Mesendoderm (in vitro differentiated cells): ENCODE data around the gene HS6ST1.

Experiments used
- DNase-seq: peaks from one replicate; pipeline ENCODE4 v3.0.0; 2013
- H2AK5ac ChIP-seq: 2 replicates; pipeline ENCODE4 v1.6.1; 2013; ENCODE audit warnings: low read length, inconsistent platforms
- H2BK120ac ChIP-seq: 2 replicates; pipeline ENCODE4 v1.6.1; 2013; ENCODE audit warnings: low read depth, mild to moderate bottlenecking, low read length, moderate library complexity, mixed read lengths
- H2BK15ac ChIP-seq: replicated peaks from 2 replicates; pipeline ENCODE4 v1.6.1; 2013; ENCODE audit warnings: low read depth, mild to moderate bottlenecking, moderate library complexity
- H2BK5ac ChIP-seq: 2 replicates; pipeline ENCODE4 v1.6.1; 2013; ENCODE audit warnings: low read length, inconsistent platforms
- H3K18ac ChIP-seq: 2 replicates; pipeline ENCODE4 v1.6.1; 2013; ENCODE audit warnings: mild to moderate bottlenecking, low read length, mixed read lengths
- H3K23ac ChIP-seq: one replicate; pipeline ENCODE4 v1.6.1; 2013; ENCODE audit warnings: low read length
- H3K27ac ChIP-seq: 2 replicates; pipeline ENCODE4 v1.5.1; 2013; ENCODE audit warnings: low read depth, mild to moderate bottlenecking, inconsistent platforms, low read length, moderate library complexity
- H3K27me3 ChIP-seq: 2 replicates; pipeline ENCODE4 v1.6.1; 2013; ENCODE audit warnings: low read length, control low read depth, mild to moderate bottlenecking, inconsistent platforms; ENCODE audit not compliant: insufficient read depth, poor library complexity
- H3K36me3 ChIP-seq: 2 replicates; pipeline ENCODE4 v1.6.1; 2013; ENCODE audit warnings: low read length, inconsistent platforms; ENCODE audit not compliant: control insufficient read depth, insufficient read depth
- H3K4ac ChIP-seq: one replicate; pipeline ENCODE4 v1.6.1; 2013; ENCODE audit warnings: low read depth, mild to moderate bottlenecking, low read length, moderate library complexity
- H3K4me1 ChIP-seq: 2 replicates; pipeline ENCODE4 v1.6.1; 2013; ENCODE audit warnings: low read depth, low read length, inconsistent platforms; ENCODE audit not compliant: control insufficient read depth
- H3K4me2 ChIP-seq: 2 replicates; pipeline ENCODE4 v1.6.1; 2013; ENCODE audit warnings: low read length
- H3K4me3 ChIP-seq: 2 replicates; pipeline ENCODE4 v1.5.1; 2013; ENCODE audit warnings: mild to moderate bottlenecking, low read length
- H3K56ac ChIP-seq: one replicate; pipeline ENCODE4 v1.6.1; 2013; ENCODE audit warnings: low read length
- H3K79me1 ChIP-seq: 2 replicates; pipeline ENCODE4 v1.6.1; 2013; ENCODE audit warnings: low read length, inconsistent platforms
- H3K79me2 ChIP-seq: 2 replicates; pipeline ENCODE4 v1.6.1; 2013; ENCODE audit warnings: mild to moderate bottlenecking, low read length; ENCODE audit not compliant: control insufficient read depth, insufficient read depth
- H3K9ac ChIP-seq: 2 replicates; pipeline ENCODE4 v1.6.1; 2013; ENCODE audit warnings: low read length, inconsistent platforms
- H4K5ac ChIP-seq: one replicate; pipeline ENCODE4 v1.6.1; 2013; ENCODE audit warnings: low read length
- H4K8ac ChIP-seq: one replicate; pipeline ENCODE4 v1.6.1; 2013; ENCODE audit warnings: low read depth, mild to moderate bottlenecking, control low read depth, low read length, moderate library complexity
- WGBS: extraction: QIAGEN DNeasy Blood & Tissue Kit; methylation state at CpG from one replicate; pipeline ENCODE4 v1.1.7; 2013; ENCODE audit warnings: low lambda C conversion rate, missing lambda C conversion rate; ENCODE audit not compliant: insufficient coverage; ENCODE audit errors: extremely low coverage; 5-methylcytosine and 5-hydroxymethylcytosine counted together

HS6ST1 gene

DNA sequence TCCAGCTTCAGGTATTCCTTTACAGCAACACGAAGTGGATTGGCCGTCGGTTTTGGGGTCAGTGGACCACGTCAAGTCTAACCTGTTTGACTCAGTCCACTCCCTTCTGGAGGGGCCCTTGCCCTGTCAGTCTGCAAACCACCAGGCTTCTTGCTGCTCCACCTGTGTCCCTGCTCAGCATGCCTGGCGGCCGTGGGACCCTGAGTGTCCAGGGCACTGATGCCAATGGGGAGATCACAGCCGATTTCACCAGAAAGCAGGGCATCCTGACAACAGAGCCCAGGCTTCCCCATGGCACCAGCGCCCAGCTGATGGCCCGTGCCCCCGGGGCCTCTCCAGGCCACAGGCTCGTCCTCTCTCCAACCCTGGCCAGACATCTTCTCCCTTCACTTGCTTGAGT is 41.2 kb upstream of the HS6ST1 start:
- Histone ChIP-seq H3K56ac (no peak overlapping the region), H3K27me3 (no peaks in the 10 kb centered on the region), H3K4me1 (peaks cover 15% of the 10 kb centered on the region)

DNA sequence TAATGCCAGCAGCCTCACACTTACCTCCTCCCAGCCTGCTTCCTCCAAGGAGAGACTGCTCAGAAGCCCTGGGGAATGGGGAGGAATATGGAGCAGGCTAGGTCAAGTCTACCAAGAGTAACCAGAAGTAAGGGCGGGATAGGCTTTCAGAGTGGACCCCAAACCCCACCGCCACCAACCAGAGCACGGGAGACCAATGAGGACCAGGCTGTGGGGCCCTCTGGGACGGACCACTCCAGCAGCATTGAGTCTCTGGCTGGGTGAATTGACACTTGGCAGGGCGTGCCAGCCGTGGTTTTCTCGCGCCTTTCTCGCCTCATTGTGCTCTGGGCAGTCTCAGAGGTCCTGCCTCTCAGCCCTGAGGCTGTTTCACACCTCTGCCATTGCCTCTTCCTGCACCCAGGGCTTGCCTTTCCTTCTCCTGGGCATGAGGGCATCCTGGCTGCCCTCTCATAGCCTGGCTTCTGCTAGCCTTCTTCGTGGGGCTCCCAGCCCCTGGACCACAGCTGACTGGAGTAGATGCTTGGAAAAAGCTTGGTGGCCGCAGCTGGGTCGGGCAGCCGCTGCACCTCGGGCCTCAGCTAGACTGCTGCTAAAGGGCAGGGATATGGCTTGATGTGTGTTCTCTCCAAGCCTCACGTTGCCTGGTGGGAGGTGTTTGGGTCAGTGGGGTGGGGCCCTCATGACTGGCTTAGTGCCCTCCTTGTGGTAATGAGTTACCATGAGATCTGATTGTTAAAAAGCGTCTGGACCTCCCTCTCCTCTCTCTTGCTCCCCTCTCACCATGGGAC is 40.5 kb upstream of the HS6ST1 start:
- Histone ChIP-seq H3K56ac (peak overlapping the region; percentile 43), H3K4me1 (peaks cover 13% of the 10 kb centered on the region), H2BK15ac (no peak overlapping the region), H3K27me3 (no peaks in the 10 kb centered on the region), H3K79me1 (no peaks in the 10 kb centered on the region), H3K9ac (no peak overlapping the region), H3K27ac (no peak overlapping the region), H2BK120ac (no peak overlapping the region), H3K18ac (no peak overlapping the region), H3K36me3 (no peaks in the 10 kb centered on the region), H3K79me2 (no peaks in the 10 kb centered on the region), H3K4me3 (no peak overlapping the region), H2AK5ac (peak overlapping the region; percentile 29), H3K23ac (peak overlapping the region; percentile 48), H3K4ac (no peak overlapping the region), H2BK5ac (no peak overlapping the region), H3K4me2 (no peak overlapping the region), H4K5ac (no peak overlapping the region), H4K8ac (no peak overlapping the region)
- no CpG with 5 or more reads among the region's 16 CpGs for WGBS
- DNase-seq, result no peak

More for the DNA sequence above, 41.2 kb upstream of the HS6ST1 start:
- Histone ChIP-seq H3K4me2 (no peak overlapping the region), H3K27ac (no peak overlapping the region), H3K23ac (no peak overlapping the region), H2BK15ac (no peak overlapping the region), H2AK5ac (no peak overlapping the region), H2BK5ac (no peak overlapping the region), H2BK120ac (no peak overlapping the region), H4K5ac (no peak overlapping the region), H3K79me2 (no peaks in the 10 kb centered on the region), H3K4ac (no peak overlapping the region), H3K9ac (no peak overlapping the region), H3K4me3 (no peak overlapping the region), H3K79me1 (no peaks in the 10 kb centered on the region), H4K8ac (no peak overlapping the region), H3K18ac (no peak overlapping the region), H3K36me3 (no peaks in the 10 kb centered on the region)
- WGBS, result no CpG with 5 or more reads among the region's 11 CpGs
- no peak for DNase-seq

DNA sequence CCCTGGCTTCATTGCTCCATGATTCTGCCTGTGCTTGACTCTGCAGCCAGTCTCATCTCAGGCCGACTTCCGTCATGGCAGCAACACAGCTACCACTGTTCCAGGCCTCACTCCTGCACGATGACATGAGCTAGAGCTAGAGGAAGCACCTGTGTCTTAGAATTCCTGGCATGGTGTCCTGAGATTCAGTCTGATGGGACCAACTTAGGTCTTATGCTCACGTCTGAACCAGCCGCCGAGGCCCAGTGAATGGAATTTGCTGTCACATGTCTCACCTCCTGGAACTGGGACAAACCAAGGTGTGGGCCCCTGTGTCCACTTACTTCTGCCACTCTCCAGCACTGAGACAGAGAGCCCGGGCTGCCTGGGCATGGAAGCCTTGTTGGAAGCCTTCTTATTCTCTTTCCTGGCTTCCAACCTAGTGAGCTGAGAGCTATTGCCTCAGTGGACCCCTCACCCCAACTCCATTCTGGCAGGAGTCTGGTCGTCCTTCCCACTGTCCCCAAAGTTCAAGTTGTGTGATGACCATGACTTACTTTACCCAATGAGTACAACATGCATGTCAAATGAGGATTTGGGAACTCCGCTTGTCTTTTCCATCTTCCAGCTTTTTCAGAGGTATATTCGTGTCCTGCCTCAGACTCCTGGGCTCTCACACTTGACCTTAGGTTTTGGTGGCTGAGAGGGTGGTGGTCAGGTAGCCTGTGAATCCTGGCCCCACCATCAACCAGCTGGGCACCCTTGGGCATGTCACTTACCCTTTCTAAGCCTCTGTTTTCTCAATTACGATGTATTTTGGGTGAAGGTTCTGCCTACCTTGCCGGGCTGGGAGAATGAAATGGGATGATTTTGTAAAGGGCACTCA is 39.1 kb upstream of the HS6ST1 start:
- no CpG with 5 or more reads among the region's 12 CpGs for WGBS
- no peak for DNase-seq
- H2AK5ac ChIP-seq, result no peak overlapping the region

DNA sequence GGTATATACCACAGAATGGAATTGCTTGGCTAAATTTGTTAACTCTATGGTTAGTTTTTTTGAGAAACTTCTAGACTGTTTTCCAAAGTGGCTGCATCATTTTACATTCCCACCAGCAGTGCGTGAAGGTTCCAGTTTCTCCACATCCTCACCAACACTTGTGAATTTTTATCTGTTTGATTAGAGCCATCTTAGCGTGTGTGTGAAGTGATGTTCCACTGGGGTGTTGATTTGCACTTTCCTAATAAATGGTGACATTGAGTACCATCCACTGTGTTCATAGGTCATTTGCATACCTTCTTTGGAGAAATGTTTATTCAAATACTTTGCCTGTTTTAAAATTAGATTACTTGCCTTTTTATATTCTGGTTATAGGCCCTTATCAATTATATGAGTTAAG is 37.5 kb upstream of the HS6ST1 start:
- Histone ChIP-seq H3K18ac (no peak overlapping the region), H2AK5ac (no peak overlapping the region)

More for the DNA sequence above, 39.1 kb upstream of the HS6ST1 start:
- Histone ChIP-seq H3K36me3 (no peaks in the 10 kb centered on the region), H3K4me3 (no peak overlapping the region), H3K56ac (no peak overlapping the region), H3K79me2 (no peaks in the 10 kb centered on the region), H3K79me1 (no peaks in the 10 kb centered on the region), H2BK5ac (no peak overlapping the region), H3K23ac (no peak overlapping the region), H3K27ac (no peak overlapping the region), H3K27me3 (no peaks in the 10 kb centered on the region), H2BK15ac (no peak overlapping the region), H3K4ac (no peak overlapping the region), H2BK120ac (no peak overlapping the region), H4K5ac (no peak overlapping the region), H3K4me2 (no peak overlapping the region), H4K8ac (no peak overlapping the region), H3K18ac (no peak overlapping the region), H3K4me1 (peaks cover 9% of the 10 kb centered on the region), H3K9ac (no peak overlapping the region)

DNA sequence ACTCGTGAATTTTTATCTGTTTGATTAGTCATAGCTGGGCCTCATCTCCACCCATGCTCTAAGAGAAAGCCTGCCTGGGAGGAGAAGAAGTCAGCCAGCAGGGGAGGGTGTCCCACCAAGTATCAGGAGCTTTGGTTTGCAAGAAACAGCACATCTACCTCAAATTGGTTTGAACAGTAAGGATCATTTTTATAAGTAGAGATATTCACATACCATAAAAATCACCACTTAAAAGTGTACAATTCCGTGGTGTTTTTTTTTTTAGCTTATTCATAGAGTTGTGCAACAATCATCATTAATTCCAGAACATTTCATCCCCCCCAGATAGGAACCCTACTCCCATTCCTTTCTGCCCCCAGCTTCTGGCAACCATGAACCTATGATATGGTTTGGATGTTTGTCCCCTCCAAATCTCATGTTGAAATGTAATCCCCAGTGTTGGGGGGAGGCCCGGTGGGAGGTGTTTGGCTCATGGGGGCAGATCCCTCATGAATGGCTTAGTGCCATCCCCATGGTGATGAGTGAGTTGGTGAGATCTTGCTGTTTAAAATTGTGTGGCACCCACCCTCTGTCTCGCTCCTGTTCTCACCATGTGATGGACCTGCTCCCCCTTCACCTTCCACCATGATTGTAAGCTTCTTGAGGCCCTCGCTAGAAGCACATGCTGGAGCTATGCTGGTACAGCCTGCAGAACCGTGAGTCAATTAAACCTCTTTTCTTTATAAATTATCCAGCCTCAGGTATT is 36.2 kb upstream of the HS6ST1 start:
- no peak overlapping the region for H2BK15ac ChIP-seq
- H3K4me3 ChIP-seq, result no peak overlapping the region
- H3K56ac ChIP-seq, result no peak overlapping the region
- H3K79me1 ChIP-seq, result no peaks in the 10 kb centered on the region
- no peak overlapping the region for H3K27ac ChIP-seq
- no peaks in the 10 kb centered on the region for H3K79me2 ChIP-seq
- peaks cover 3% of the 10 kb centered on the region for H3K4me1 ChIP-seq
- H3K23ac ChIP-seq, result no peak overlapping the region
- H3K27me3 ChIP-seq, result no peaks in the 10 kb centered on the region
- WGBS, result no CpG with 5 or more reads among the region's 6 CpGs
- no peak overlapping the region for H3K4ac ChIP-seq
- no peak overlapping the region for H2AK5ac ChIP-seq
- H3K9ac ChIP-seq, result no peak overlapping the region
- no peak for DNase-seq
- H2BK120ac ChIP-seq, result no peak overlapping the region
- no peak overlapping the region for H4K8ac ChIP-seq
- H2BK5ac ChIP-seq, result no peak overlapping the region
- no peak overlapping the region for H3K4me2 ChIP-seq
- H4K5ac ChIP-seq, result no peak overlapping the region
- H3K18ac ChIP-seq, result no peak overlapping the region
- no peaks in the 10 kb centered on the region for H3K36me3 ChIP-seq

More for the DNA sequence above, 37.5 kb upstream of the HS6ST1 start:
- no peak overlapping the region for H4K8ac ChIP-seq
- H3K4ac ChIP-seq, result no peak overlapping the region
- DNase-seq, result no peak
- H3K79me1 ChIP-seq, result no peaks in the 10 kb centered on the region
- H3K79me2 ChIP-seq, result no peaks in the 10 kb centered on the region
- H3K36me3 ChIP-seq, result no peaks in the 10 kb centered on the region
- no peak overlapping the region for H3K27ac ChIP-seq
- H3K9ac ChIP-seq, result no peak overlapping the region
- WGBS, result no CpG with 5 or more reads among the region's 2 CpGs
- H3K4me1 ChIP-seq, result peaks cover 3% of the 10 kb centered on the region
- no peak overlapping the region for H3K23ac ChIP-seq
- no peak overlapping the region for H3K56ac ChIP-seq
- no peak overlapping the region for H2BK15ac ChIP-seq
- no peaks in the 10 kb centered on the region for H3K27me3 ChIP-seq
- H3K4me3 ChIP-seq, result no peak overlapping the region
- H2BK120ac ChIP-seq, result no peak overlapping the region
- no peak overlapping the region for H3K4me2 ChIP-seq
- H2BK5ac ChIP-seq, result no peak overlapping the region
- no peak overlapping the region for H4K5ac ChIP-seq
